ENCODE measurements around the gene CRYGA.

CRYGA gene

GRCh38 chr2:208192611-208193236 is 29.3 kb upstream of the CRYGA start:
- TF ChIP-seq SUZ12 (IDR thresholded peaks at IDR 0.05) (no peak), ARNT (IDR thresholded peaks at IDR 0.05) (no peak), L3MBTL2 (conservative IDR thresholded peaks at IDR 0.05) (no peak), ELF4 (IDR thresholded peaks at IDR 0.05) (no peak), SP1 (IDR thresholded peaks at IDR 0.05) (no peak), NFRKB (IDR thresholded peaks at IDR 0.05) (no peak), ZNF384 (IDR thresholded peaks at IDR 0.05) (no peak), TARDBP (IDR thresholded peaks at IDR 0.05) (no peak), BHLHE40 (IDR thresholded peaks at IDR 0.05; ENCODE audit: borderline replicate concordance) (no peak), FOXK2 (IDR thresholded peaks at IDR 0.05) (no peak), HDGF (IDR thresholded peaks at IDR 0.05; ENCODE audit: borderline replicate concordance) (no peak), CTBP1 (IDR thresholded peaks at IDR 0.05; ENCODE audit: borderline replicate concordance) (no peak), LEF1 (IDR thresholded peaks at IDR 0.05; ENCODE audit: borderline replicate concordance) (no peak), FOXA1 (IDR thresholded peaks at IDR 0.05) (no peak)
- TF ChIP-seq, protein P1, sequence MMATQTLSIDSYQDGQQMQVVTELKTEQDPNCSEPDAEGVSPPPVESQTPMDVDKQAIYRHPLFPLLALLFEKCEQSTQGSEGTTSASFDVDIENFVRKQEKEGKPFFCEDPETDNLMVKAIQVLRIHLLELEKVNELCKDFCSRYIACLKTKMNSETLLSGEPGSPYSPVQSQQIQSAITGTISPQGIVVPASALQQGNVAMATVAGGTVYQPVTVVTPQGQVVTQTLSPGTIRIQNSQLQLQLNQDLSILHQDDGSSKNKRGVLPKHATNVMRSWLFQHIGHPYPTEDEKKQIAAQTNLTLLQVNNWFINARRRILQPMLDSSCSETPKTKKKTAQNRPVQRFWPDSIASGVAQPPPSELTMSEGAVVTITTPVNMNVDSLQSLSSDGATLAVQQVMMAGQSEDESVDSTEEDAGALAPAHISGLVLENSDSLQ (IDR thresholded peaks at IDR 0.05) = no peak
- ChIA-PET CTCF (no interaction called here), POLR2A (interaction anchor here (0.6 kb wide), 1 partner anchor 18 kb away, joined by 3 read pairs; no protein-coding TSS in a partner anchor)
- DNase-seq (ENCODE audit: extremely low spot score) = no peak

DNA sequence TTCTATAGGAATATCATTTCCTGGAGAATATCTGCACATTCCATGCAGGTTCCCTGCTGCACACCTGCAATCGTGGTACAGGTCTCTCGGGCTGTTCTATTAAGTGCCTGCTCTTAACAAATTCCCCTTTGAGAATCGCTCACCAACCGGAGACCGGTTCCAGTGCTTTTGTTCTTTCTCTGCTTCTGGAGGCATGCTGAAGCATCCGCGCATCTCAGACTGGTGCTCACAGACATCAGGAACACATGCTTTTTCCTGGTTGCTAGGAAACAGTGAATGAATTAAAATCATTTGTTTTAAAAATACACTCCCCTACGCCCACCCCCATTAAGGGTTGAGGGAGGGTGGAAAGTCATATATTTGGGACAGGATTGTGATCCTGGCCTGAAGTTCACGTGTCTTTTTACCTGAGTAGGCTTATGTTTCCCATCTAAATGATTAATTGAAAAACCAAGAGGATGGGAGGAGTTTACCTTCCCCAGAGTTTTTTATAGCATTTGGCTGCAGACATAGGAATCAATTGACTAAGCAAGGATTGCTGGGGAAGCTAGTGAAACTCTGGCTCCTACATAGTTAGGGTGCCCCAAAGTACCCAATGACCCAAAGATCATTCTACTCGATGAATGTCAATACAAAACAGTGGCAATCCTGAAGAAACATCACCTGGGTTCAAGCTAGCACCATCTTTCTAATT is 26.6 kb upstream of the CRYGA start, which contains the start of gene C2orf80:
TSS of gene C2orf80 (minus strand) at position 221 of the 694 bp plus-strand sequence. CDS start 3,044 bp downstream, outside the sequence.
- ChIA-PET CTCF (no interaction called here), POLR2A (no interaction called here)
- TF ChIP-seq, protein P1 (IDR thresholded peaks at IDR 0.05) = no peak
- TF ChIP-seq NFRKB (IDR thresholded peaks at IDR 0.05) = no peak
- no peak for TF ChIP-seq ARNT (IDR thresholded peaks at IDR 0.05)
- no peak for TF ChIP-seq TARDBP (IDR thresholded peaks at IDR 0.05)
- no peak for TF ChIP-seq BHLHE40 (IDR thresholded peaks at IDR 0.05; ENCODE audit: borderline replicate concordance)
- no peak for TF ChIP-seq HDGF (IDR thresholded peaks at IDR 0.05; ENCODE audit: borderline replicate concordance)
- TF ChIP-seq CTBP1 (IDR thresholded peaks at IDR 0.05; ENCODE audit: borderline replicate concordance) = no peak
- TF ChIP-seq SP1 (IDR thresholded peaks at IDR 0.05) = no peak
- TF ChIP-seq FOXM1 (IDR thresholded peaks at IDR 0.05; ENCODE audit: borderline replicate concordance) = no peak
- no peak for TF ChIP-seq LEF1 (IDR thresholded peaks at IDR 0.05; ENCODE audit: borderline replicate concordance)
- TF ChIP-seq FOXK2 (IDR thresholded peaks at IDR 0.05) = no peak
- TF ChIP-seq FOXA1 (IDR thresholded peaks at IDR 0.05) = no peak
- TF ChIP-seq ZNF384 (IDR thresholded peaks at IDR 0.05) = no peak
- DNase-seq (ENCODE audit: extremely low spot score) = no peak

GRCh38 chr2:208189069-208189809 is 25.9 kb upstream of the CRYGA start:
- ChIA-PET POLR2A (no interaction called here), CTCF (no interaction called here)

GRCh38 chr2:208186893-208187292 is 23.5 kb upstream of the CRYGA start:
- ChIA-PET CTCF (no interaction called here), POLR2A (no interaction called here)
- DNase-seq (ENCODE audit: extremely low spot score) = no peak
- TF ChIP-seq LEF1 (IDR thresholded peaks at IDR 0.05; ENCODE audit: borderline replicate concordance) (no peak), SP1 (IDR thresholded peaks at IDR 0.05) (no peak), L3MBTL2 (conservative IDR thresholded peaks at IDR 0.05) (no peak), HDGF (IDR thresholded peaks at IDR 0.05; ENCODE audit: borderline replicate concordance) (no peak), BHLHE40 (IDR thresholded peaks at IDR 0.05; ENCODE audit: borderline replicate concordance) (no peak), ZNF384 (IDR thresholded peaks at IDR 0.05) (no peak), FOXK2 (IDR thresholded peaks at IDR 0.05) (no peak), CTBP1 (IDR thresholded peaks at IDR 0.05; ENCODE audit: borderline replicate concordance) (no peak), TARDBP (IDR thresholded peaks at IDR 0.05) (no peak), FOXM1 (IDR thresholded peaks at IDR 0.05; ENCODE audit: borderline replicate concordance) (no peak), FOXA1 (IDR thresholded peaks at IDR 0.05) (no peak), SUZ12 (IDR thresholded peaks at IDR 0.05) (no peak), ARNT (IDR thresholded peaks at IDR 0.05) (no peak)
- TF ChIP-seq, protein P1 (IDR thresholded peaks at IDR 0.05) = no peak

More at GRCh38 chr2:208189069-208189809, 25.9 kb upstream of the CRYGA start:
- no peak for DNase-seq (ENCODE audit: extremely low spot score)
- TF ChIP-seq ZNF384 (IDR thresholded peaks at IDR 0.05) = no peak
- no peak for TF ChIP-seq FOXA1 (IDR thresholded peaks at IDR 0.05)
- no peak for TF ChIP-seq ARNT (IDR thresholded peaks at IDR 0.05)

GRCh38 chr2:208186465-208186864 is 23.1 kb upstream of the CRYGA start:
- no peak for TF ChIP-seq FOXK2 (IDR thresholded peaks at IDR 0.05)
- no peak for TF ChIP-seq SUZ12 (IDR thresholded peaks at IDR 0.05)
- TF ChIP-seq FOXA1 (IDR thresholded peaks at IDR 0.05) = no peak
- TF ChIP-seq, protein P1 (IDR thresholded peaks at IDR 0.05) = no peak
- no peak for TF ChIP-seq CTBP1 (IDR thresholded peaks at IDR 0.05; ENCODE audit: borderline replicate concordance)
- no peak for TF ChIP-seq BHLHE40 (IDR thresholded peaks at IDR 0.05; ENCODE audit: borderline replicate concordance)
- POLR2A ChIA-PET = no interaction called here
- no peak for DNase-seq (ENCODE audit: extremely low spot score)
- CTCF ChIA-PET = no interaction called here

Measured in HEK293T (cell line).